ENCODE data around the gene LBX2.
"Not testable (repeated sequence)": the region's sequence is repeated elsewhere in the genome, so short reads cannot be mapped to it uniquely, and the experiment has no call there.

DNA sequence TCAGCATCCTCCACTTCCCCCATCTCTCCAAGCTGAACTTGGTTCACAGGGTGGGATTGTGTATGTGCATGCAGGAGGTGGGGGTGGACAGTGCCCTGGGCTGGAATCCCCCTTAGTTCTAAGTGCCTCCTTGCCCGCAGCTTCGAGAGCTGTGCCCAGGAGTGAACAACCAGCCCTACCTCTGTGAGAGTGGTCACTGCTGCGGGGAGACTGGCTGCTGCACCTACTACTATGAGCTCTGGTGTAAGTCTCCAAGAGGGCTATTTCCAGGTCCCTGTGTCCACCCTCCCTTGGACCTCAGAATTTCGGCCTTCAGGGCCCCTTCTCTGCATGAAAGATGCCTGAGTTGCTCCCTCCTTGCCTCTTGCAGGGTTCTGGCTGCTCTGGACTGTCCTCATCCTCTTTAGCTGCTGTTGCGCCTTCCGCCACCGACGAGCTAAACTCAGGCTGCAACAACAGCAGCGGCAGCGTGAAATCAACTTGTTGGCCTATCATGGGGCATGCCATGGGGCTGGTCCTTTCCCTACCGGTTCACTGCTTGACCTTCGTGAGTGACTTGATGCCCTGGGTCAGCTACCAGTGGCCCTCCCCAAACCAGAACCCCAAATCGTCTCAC, 39.8 kb downstream of the LBX2 start:
- TF ChIP-seq, protein P1, sequence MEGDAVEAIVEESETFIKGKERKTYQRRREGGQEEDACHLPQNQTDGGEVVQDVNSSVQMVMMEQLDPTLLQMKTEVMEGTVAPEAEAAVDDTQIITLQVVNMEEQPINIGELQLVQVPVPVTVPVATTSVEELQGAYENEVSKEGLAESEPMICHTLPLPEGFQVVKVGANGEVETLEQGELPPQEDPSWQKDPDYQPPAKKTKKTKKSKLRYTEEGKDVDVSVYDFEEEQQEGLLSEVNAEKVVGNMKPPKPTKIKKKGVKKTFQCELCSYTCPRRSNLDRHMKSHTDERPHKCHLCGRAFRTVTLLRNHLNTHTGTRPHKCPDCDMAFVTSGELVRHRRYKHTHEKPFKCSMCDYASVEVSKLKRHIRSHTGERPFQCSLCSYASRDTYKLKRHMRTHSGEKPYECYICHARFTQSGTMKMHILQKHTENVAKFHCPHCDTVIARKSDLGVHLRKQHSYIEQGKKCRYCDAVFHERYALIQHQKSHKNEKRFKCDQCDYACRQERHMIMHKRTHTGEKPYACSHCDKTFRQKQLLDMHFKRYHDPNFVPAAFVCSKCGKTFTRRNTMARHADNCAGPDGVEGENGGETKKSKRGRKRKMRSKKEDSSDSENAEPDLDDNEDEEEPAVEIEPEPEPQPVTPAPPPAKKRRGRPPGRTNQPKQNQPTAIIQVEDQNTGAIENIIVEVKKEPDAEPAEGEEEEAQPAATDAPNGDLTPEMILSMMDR (IDR thresholded peaks at IDR 0.05): not testable (repeated sequence)
- TF ChIP-seq TCF7L2 (IDR thresholded peaks at IDR 0.05; ENCODE audit: low read depth, low read length); POLR2AphosphoS5 (IDR thresholded peaks at IDR 0.05; ENCODE audit: low read depth, low read length); REST (IDR thresholded peaks at IDR 0.05; ENCODE audit: insufficient read depth in 1 of 2, low read depth in 2 of 2, low read length in 1 of 2): not testable (repeated sequence)

Measured in Panc1 (cell line).